T-helper 2 cell treated with Interferon-gamma antibody and Interleukin-4, amounts not matched to agents 100 ng/mL and 5 ng/mL, for 36 hours (primary cell): ENCODE data around the gene PUDP. TPM values are rescaled to one million over a fixed set of nuclear protein-coding genes. Genes with fewer than 3 reads are reported as not detected.
"Not testable (repeated sequence)": the region's sequence is repeated elsewhere in the genome, so short reads cannot be mapped to it uniquely, and the experiment has no call there.

Experiments used
- intact Hi-C: fragments of 100-400 bp; cut with micrococcal nuclease; formaldehyde crosslinking; loops from one replicate; pipeline ENCODE4 v1.15.1; 2023
- total RNA-seq: library from RNA; stranded (reverse); gene quantifications from 2 replicates; pipeline ENCODE4 v1.2.3, GENCODE V29; 2022

Gene PUDP
- total RNA-seq, 1 donor from 2014 or later, result 20.2 TPM

DNA sequence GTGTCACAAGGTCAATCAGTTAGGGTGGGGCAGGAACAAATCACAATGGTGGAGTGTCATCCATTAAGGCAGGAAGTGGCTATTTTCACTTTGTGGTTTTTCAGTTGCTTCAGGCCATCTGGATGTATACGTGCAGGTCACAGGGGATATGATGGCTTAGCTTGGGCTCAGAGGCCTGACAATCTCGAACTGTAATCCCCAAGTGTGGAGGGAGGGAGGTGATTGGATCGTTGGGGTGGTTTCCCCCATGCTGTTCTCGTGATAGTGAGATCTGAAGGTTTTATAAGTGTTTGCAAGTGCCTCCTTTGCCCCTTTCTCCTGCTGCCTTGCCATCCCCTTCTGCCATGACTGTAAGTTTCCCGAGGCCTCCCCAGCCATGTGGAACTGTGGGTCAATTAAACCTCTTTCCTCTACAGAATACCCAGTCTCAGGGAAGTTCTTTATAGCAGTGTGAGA is 37.1 kb downstream of the PUDP start:
- intact Hi-C loops, result no loop called here

DNA sequence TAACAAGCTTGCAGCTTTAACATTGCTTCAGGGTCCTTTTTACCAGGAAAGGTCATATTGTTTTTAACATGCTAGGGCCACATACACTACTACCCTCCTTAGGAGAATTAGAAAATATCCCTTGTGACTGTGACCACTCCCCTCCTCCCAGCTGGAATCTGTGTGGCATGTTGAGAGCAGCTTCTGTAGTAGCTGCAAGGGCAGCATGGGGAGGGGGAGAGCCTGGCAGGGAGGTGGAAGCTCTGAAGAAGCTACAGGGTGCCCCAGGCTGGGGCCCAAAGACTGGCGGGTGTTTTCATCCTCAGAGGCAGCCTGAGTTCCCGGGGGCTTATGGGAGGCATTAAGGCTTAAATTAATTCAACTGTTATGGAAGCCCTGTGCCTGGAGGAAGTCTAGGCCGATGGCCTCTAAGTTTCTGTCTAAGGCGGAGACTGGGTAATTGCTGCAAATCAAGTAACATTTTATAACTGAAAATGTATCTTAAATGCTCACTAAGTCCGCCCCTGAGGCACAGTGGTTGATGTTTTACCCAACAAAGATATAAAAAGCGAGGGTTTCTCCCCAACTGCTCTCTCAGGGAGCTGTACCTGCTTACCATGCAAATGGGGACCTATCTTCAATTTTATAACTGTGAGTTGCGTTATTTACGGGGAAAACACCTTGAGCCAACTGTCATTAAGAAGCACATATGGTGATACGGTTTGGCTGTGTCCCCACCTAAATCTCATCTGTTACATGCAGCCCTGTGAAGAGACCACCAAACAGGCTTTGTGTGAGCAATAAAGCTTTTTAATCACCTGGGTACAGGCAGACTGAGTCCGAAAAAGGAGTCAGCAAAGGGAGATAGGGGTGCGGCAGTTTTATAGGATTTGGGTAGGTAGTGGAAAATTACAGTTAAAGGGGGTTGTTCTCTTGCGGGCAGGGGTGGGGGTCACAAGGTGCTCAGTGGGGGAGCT is 37.8 kb downstream of the PUDP start:
- intact Hi-C loops, result no loop called here

DNA sequence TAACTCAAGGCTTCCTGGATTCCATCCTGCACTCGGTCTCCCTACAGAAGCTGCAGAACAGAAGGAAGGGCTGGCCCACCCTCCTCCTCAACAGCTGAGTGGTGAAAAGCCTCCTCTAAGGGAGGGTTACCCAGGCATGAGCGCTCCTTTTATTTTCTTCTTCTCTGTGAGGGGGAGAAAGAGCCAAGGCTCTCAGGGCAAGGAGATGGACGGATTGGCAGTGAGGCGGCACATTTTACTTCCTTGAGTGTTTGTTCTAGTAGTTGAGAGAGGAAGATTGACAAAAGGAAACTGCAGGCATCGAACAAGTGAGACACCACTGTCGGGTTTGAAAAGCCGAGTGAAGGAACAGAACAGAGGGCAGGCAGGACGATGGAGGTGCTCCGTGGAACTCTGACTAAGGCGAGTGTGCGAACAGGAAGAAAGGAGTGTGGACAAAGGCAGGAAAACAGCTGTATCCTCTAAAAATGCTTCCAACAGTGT is 38.9 kb downstream of the PUDP start:
- intact Hi-C loops, result no loop called here

DNA sequence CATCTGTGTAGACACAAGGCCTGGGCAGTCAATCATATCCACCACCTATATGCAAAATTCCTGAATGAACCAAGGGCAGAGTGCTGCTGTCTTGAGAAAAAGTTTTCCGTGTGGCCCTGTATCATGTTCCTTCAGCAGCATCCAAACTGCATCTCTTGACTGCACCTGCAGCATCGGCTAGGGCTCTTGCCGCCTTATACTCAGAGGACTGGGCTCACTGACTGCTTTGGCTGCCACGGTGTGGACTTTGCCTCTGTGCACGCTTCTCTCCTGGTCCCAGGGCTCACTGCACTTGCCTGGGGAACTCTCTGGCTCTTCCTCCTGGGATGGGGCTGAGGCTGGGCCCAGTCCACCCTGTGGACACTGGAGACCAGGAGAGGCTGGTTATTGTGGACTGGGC is 39.9 kb downstream of the PUDP start:
- intact Hi-C loops, result no loop called here

DNA sequence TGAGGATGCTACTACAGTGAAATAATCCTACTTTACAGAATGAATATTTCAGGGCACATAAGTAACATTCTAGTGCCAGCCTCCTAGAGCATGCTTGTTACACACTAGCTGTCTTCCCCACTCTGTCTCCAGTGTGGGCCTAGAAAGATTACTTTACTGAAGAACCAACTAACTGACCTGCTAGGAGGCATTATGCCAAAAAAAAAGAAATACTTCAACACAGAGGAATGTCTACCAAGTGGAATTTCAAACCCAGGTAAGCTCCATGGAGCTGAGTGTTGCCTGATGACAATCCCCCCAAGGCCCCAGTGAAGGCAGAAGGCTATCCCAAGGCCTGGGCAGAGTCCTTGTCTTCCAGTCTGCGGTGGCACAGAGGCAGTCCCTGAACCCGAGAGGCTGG is 41.3 kb downstream of the PUDP start:
- intact Hi-C loops, result no loop called here

DNA sequence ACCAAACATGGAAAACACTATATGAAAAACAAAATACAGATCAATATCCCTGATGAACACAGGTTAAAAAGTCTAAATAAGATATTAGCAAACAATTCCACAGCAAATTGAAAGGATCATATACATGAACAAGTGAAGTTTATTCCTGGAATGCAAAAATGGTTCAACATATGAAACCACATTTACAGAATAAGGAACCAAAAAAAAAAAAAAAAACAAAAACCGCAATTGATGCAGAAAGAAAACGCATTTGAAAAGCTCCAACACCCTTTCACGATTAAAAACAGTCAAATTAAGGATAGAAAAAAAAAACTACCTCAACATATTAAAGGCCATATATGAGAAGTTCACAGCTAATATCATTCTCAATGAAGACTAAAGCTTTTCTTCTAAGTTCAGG is 45.8 kb downstream of the PUDP start:
- intact Hi-C loops, result no loop called here

DNA sequence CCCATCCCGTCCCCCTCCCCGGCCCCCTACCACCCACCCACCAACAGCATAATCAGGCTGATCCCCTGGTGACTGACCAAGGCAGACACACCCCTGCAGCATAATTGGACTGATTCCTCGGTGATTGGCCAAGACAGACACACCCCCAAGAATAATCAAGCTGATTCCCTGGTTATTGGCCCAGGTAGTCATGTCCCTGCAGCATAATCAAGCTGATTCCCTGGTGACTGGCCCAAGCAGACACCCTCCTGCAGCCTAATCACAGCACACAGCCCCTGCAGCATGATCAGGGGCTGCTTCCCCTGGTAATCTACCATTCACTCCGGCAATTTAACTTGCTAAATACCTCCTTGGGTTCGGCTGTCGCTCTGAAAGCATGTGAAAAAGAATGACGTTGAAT is 47.9 kb downstream of the PUDP start:
- intact Hi-C loops, result no loop called here

DNA sequence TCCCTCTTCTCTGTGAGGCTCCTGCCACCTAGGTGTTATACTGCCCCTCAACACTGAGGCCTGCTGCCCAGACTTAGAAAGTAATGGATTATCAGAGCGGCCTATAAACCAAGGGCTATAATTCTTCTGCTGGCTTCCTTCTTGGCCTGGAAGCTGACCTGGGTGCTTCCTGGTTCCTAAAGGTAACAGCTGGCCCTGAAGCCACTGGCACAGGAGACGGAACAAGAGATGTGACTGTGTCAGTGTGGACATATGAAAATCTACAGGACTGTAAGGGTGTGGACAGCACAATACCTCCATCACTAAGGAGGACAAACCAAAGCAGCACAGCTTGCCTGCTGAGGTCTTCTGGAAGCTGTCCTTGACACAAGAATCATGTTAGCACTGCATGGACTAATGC is 52.3 kb downstream of the PUDP start:
- intact Hi-C loops, result not testable (repeated sequence)

DNA sequence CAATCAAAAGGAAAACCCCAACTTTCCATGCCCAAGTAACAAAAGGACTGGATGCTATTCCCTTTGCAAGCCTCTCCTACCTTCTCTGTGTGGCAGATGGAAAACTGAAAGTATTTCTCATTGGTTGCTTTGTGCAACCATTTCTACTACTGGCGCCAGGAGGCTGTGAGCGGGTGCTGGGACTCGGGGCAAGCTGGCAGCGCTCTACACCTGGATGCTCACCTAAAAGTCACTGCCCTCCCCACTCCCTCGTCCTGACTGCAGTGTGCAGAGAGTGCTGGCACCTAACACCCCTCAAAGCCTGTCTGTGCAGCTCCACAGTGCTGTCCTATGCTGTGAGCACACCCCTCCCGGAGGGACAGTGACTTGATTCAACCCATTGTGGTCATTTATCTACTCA is 54.6 kb downstream of the PUDP start:
- intact Hi-C loops, result no loop called here

DNA sequence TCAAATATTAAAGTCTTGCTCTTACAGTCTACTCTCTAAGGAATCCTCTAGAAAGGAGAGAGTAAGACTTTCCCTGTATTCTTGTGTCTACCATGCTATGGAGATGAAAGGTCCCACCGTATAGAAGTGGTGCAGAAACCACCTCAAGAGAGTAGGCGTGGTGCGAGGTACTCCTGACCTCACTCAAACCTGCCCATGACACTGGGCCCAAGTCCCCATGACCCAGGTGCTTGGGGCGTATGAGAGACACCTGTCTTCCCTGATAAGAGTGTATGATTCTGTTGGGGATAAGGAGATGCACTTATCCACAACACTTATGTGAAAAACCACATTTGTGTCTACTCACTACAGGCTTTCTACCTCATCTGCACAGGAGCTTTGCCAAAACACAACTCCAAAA is 55.4 kb downstream of the PUDP start:
- intact Hi-C loops, result no loop called here

DNA sequence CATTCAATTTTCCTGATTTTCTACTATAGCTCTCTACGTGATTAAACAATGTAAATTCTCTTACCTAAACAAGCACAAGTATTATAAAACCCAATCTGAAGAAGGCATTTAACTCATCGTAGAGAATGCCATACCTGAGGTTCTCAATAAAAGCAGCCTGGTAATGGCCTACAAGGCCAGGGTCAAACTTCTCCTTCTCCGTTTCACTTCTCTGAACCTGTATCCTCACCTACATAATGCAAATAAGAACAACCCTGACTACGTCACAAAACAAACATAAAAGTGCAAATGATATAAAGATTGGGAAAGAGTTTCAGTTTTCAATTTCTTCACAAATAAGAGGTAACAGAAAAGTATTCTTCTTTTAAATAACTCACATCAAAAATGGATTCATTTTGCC is 56.0 kb downstream of the PUDP start:
- intact Hi-C loops, result no loop called here

DNA sequence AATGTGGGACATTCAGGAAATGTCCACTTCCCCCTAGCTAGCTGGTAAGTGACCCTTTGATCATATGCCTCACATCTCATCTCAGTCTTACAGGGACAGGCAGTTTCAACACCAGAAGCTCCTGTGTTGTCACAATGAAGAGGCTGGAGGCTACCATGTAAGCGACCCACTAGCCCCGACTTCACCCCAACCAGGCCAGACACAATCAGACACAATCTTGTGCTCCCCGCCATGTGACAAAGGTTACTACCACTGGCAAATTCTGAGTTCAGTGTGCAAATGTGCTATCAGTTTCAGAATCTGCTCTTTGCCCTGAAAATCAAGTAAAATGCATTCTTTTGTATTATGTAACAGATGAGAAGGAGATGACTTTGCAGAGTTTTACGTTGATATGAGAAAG is 57.3 kb downstream of the PUDP start:
- intact Hi-C loops, result no loop called here

DNA sequence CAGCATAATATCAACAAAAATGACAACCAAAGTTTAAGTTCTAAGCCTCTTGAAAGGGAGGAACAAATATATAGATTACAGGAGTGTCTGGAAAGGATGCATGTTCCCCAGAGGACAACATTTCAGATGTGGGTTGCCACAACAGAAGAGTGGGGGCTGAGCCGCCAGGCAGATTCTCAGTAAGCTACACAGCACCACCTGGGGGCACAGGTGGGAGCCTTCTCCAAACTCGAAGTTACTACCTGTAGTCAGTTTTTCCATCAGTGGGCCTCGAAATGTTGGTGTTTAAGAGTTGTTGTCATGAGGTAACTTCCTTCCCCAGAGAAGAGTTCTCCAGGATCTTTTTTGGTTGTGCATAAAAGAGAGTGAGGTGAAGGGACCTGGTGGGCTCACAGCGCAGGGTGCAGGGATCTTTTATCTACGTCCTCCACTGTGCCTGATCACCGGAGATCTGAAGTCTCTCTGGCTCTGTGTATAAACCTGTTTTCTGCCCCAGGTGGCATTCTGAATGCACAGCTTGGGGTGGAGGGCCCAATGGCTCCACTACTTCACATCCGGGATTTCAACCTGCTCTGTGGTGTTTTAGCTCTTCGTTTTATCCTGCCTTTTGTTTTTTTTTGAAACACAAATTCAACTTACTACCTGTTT is 58.9 kb downstream of the PUDP start:
- intact Hi-C loops, result no loop called here

DNA sequence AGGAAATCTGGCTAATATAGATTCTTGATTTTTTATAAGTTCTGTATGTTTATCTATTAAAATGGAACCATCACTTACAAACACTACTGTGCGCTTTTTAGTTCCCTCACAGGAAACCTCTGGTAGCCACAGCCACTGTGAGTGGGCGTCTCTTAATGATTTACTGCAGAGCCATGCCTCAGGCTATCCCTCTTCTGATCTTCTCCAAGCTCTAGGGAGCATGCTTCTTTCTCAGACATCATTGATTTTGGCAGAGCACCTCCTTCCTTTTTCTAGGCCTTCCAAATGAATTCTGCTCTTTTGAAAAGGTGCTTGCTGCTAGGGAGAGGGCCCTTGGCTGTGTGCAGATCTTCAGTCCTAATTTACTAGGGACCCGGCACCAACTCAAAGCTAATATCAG is 61.6 kb downstream of the PUDP start:
- intact Hi-C loops, result no loop called here

DNA sequence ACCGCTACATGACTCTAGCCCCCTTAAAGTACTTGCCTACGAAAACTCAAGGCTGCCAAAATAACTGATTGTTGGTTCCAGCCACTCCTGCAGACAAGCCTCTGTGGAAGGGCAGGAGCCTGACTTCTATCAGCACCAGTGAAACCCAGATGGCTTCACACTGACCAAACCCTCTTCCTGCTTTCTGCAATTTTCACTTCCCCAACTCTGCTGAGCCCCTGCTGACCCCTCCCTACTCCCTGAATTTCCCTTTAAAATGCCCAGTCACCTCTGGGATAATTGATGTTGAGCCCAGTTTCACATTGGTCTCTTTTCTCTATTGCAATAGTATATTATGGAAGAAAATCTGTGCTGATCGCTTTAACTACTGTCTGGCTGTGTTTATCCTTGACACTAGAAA is 62.1 kb downstream of the PUDP start:
- intact Hi-C loops, result loop anchor here (2.0 kb wide), 1 partner anchor 63 kb away; the partner anchor contains the start of gene PUDP

DNA sequence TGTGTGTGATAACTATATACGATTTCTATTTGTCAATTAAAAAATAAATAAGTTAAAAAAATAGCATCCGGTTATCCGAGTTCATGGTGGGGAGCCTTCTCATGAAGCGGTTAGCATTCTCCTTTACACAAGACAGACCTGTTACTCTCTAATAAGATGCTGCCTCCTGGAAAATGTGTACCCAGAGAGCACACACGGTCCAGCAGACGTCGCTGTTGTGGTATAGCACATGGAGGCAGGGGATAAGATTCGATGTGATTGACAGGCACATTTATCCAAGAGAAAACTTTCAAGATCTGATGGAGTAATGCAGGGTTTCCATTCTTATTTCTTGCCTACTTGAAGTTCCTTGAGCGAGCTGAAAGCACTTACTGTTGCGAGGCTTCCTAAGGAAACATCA is 63.1 kb downstream of the PUDP start:
- intact Hi-C loops, result loop anchor here (1.0 to 5.0 kb wide), 3 partner anchors 26 to 842 kb away; partner anchors contain the start of genes PNPLA4 and PUDP

DNA sequence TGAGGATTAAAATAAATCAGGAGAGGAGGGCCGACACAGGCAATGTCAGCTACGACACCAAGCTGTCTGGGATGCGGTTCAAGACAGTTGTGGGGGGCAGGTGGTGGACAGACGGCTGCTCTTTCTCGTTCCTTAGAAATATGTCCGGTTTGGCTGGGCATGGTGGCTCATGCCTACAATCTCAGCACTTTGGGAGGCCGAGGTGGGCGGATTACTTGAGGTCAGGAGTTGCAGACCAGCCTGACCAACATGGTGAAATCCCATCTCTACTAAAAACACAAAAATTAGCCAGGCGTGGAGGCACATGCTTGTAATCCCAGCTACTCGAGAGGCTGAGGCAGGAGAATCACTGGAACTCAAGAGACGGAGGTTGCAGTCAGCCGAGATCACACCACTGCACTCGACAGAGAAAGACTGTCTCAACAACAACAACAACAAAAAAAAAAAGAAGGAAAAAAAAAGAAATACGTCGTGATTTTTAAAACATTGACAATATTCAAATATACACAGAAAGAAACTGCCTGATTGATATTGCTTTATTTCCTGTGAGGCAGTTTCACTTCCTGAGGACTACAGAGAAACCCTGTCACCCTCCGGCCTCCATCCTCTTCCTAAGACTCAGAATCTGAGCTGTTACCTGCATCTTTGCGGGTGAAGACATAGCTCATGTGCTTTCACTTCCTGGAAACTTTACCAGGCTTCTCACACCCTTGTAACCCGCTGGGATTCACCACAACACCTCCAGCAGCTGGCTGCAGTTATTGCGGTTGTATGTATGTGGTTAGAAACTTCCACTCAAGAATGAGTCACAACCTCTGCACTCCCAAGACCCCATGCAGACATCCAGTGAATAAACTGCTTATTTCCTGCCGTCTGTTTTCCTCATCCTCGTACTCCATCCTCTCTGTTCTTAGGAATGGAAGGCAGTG is 64.2 kb downstream of the PUDP start:
- intact Hi-C loops, result loop anchor here (1.0 to 5.0 kb wide), 3 partner anchors 24 to 844 kb away; partner anchors contain the start of genes PNPLA4 and PUDP

DNA sequence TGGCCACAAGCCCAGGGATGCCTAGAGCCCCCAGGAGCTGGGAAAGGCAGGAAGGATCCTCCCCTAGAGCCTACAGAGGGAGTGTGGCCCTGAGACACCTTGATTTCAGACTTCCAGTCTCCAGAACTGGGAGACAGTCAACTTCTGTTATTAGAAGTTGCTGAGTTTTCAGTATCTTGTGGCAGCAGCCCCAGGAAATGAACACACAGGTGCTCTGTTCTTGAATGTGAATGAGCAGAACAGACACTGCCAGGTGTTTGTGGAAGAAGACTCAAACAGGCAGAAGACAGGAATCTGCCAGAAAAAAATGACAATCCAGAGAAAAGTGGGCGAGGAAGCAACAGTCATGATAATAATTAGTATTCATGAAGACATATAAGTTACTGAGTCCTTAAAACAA is 64.9 kb downstream of the PUDP start:
- intact Hi-C loops, result loop anchor here (5.0 kb wide), 1 partner anchor 844 kb away; the partner anchor contains the start of gene PNPLA4

DNA sequence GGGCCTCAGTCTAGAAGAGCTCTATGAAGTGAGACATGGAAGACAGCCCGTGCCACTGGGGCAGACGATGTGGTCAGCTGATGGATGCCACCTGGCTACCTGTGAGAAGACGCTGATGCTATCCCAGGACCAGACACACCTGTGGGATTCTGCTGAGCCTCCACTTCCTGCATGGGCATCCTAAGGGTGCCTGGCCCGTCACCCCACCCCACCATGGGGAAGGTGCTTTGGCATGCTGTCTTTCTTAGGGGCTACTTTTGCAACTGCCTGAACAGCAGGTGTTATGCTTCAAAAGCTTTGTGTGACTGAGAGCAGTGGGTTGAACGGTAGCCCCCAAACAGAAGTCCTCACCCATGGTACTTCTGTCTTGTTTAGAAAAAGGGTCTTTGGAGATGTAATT is 65.4 kb downstream of the PUDP start:
- intact Hi-C loops, result loop anchor here (5.0 kb wide), 1 partner anchor 845 kb away; the partner anchor contains the start of gene PNPLA4

DNA sequence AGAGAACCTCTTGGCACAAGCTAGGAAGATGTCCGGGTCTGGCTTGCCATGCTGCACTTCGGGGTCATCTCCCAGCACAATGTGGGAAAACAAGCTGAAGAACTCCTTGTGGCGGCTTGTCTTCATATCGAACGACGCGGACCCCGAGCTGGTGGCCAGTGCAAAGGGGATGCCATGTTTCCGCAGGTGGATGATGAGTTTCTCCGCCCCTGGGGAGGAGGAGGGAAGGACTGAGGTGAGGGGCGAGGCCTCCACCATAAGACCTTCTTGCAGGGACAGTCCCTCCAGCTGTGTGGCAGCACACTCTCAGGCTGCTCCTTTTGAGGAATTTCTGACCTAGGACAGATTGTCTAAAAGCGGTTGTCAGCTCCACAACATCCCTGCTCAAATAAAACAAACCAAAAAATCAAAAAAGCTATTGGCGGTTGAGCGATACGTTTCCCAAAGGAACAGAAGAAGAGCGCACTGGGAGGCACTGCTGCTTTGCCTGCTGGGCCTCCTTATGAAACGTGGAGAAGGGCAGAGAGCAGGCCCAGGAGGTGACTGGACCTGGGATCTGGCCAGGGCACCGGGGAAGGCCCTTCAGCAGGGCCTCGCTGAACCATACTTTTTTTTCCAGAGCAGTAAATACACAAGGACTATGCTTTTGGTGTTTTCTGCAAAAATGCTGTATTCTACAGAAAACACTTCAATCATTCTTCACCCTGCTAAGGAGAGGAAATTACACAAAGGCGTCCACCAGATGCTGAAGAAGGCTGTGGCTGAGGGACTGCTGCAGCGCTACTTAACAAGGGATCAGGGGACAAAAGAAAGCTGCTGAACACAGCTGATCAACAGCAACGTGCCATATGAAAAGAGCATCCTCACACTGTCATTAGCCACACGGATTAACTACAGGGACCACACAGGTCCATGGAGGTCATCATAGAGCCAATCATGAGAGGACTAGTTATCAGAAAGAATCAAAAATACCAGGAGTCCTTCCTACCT is 70.4 kb downstream of the PUDP start:
- intact Hi-C loops, result no loop called here
